SH-SY5Y (cell line): ENCODE measurements around the gene LSM11.

Experiments used
- GATA2 ChIP-seq: IDR thresholded peaks from 2 replicates; pipeline ENCODE4 v1.6.1; 2011; ENCODE audit warnings: mild to moderate bottlenecking, low read depth, low read length
- GATA3 ChIP-seq: IDR thresholded peaks from 2 replicates; pipeline ENCODE4 v1.6.1; 2011; ENCODE audit warnings: low read depth, mild to moderate bottlenecking, low read length, moderate library complexity

GRCh38 chr5:157766902-157767301, 23.4 kb downstream of the LSM11 start:
- TF ChIP-seq GATA2 = no peak
- TF ChIP-seq GATA3 = no peak
